Measurements from ENCODE around the gene MEGF11. TPM values are rescaled to one million over a fixed set of nuclear protein-coding genes. Genes with fewer than 3 reads are reported as not detected.
A peak's percentile ranks its signal among the peaks of the same experiment; 100 is the strongest.
"Not testable (repeated sequence)": the region's sequence is repeated elsewhere in the genome, so short reads cannot be mapped to it uniquely, and the experiment has no call there.

The MEGF11 gene
- polyA plus RNA-seq, 6 donors from 2014 or later, result 1.00 TPM; not detected in 5

DNA sequence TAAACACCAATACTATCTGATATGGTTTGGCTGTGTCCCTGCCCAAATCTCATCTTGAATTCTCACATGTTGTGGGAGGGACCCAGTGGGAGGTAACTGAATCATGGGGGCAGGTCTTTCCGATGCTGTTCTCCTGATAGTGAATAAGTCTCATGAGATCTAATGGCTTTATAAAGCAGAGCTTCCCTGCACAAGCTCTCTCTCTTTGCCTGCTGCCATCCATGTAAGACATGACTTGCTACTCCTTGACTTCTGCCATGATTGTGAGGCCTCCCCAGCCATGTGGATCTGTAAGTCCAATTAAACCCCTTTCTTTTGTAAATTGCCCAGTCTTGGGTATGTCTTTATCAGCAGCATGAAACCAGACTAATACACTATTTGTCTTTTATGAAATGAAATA is 9.3 kb upstream of the MEGF11 start:
- Mint-ChIP-seq H3K36me3 (peaks cover 7 to 15% of the 10 kb centered on the region in 2 donors), H3K9me3 (peaks cover 6 to 15% (median 13%) of the 10 kb centered on the region in 7 donors), H3K27me3 (peaks cover 14 to 38% (median 35%) of the 10 kb centered on the region in 3 donors)
- H3K4me1 Mint-ChIP-seq; ATAC-seq (ENCODE audit: low read depth in 2 of 2); H3K4me3 Mint-ChIP-seq; H3K27ac Mint-ChIP-seq; DNase-seq: not testable (repeated sequence)

DNA sequence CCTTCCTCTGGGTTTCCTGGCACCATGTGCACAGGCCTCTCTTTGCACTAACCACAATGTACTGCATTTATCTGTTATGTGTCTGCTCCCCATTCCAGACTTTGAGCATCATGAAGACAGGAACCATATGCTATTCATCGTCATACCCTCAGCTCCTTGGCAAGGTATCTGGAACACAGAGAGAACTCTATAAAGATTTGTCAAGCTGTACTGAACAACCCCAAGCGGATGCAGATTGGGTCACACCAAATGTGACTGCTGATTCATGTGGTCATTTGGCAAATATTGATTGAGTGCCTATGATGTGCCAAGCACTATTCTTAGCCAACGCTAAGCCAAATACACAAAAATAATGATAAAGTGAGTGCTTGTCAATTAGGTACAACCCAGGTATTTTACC is 7.5 kb upstream of the MEGF11 start:
- Mint-ChIP-seq H3K9me3 (peaks cover 6 to 15% (median 13%) of the 10 kb centered on the region in 7 donors), H3K27ac (no peak overlapping the region), H3K27me3 (peaks cover 29 to 51% (median 44%) of the 10 kb centered on the region in 3 donors), H3K4me1 (no peaks in the 10 kb centered on the region), H3K4me3 (no peak overlapping the region), H3K36me3 (peaks cover 7 to 15% of the 10 kb centered on the region in 2 donors)
- DNase-seq (no peak), ATAC-seq (ENCODE audit: low read depth in 2 of 2) (no peak)

DNA sequence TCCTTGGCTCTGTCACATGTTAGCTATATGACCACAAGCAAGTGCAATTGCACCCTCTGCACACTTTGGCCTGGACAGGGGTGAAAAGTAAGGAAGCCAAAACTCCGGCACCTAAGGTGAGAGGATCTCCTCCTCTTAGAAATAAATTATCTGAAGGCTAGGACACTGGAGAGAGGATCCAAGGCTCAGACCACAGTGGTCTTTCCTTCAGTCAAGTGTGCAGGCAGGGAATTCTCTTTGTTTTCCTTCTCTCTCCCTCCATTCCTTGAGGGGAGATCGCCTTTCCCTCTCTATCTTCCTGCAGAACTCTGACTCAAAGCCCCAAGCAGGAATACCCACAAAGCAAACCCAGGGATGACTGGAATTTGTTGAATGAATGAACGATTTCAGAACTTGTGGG is 3.1 kb upstream of the MEGF11 start:
- Mint-ChIP-seq H3K27me3 (peaks cover 51 to 65% (median 63%) of the 10 kb centered on the region in 3 donors), H3K36me3 (peaks cover 0 to 11% of the 10 kb centered on the region in 2 donors), H3K4me3 (peak overlapping the region in 1 of 8 donors; percentile 56), H3K9me3 (peaks cover 0 to 2% (median 0%) of the 10 kb centered on the region in 7 donors), H3K27ac (no peak overlapping the region), H3K4me1 (peaks cover 11 to 23% (median 20%) of the 10 kb centered on the region in 3 donors)
- DNase-seq (no peak), ATAC-seq (ENCODE audit: low read depth in 2 of 2) (no peak)

DNA sequence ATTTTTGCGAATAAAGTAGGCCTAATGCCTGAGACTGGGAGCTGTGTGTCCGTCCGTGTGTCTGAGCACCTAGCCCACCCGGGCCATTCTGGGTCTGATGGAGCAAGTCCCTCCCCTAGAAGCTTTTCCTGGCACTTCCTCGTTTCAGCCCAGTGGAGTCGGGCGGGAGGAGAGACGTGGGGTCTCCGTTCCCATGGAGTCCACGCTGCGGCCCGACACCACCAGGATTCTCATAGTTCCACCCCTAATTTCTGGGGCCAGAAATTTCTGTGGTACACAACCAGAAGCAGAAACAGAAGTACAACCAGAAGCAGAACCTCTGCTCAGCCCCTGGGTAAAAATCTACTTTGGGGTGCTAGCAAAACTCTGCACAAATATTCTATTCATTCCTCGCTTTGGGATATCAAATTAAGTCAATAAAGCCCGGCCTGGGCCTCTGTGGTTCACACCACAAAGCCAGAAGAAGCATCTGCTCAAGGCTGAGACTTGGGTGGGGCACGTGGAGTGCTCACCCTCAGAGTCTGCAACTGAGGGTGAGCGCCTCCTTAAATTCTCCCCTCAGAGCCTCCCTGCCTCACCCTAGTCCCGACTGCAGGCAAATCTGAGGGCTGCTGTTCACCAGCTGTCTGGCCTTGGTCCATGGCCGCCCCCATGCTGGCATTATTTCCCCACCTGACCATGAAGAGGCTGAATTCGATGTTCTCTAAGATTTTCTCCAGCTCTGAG is 1.6 kb upstream of the MEGF11 start:
- DNase-seq (no peak), ATAC-seq (ENCODE audit: low read depth in 2 of 2) (no peak)
- peaks cover 60 to 72% (median 65%) of the 10 kb centered on the region in 3 donors for H3K27me3 Mint-ChIP-seq
- H3K4me1 Mint-ChIP-seq, result peaks cover 11 to 28% (median 20%) of the 10 kb centered on the region in 3 donors
- no peaks in the 10 kb centered on the region for H3K9me3 Mint-ChIP-seq
- peak overlapping the region; percentile 41 to 91 (median 78) for H3K4me3 Mint-ChIP-seq
- H3K36me3 Mint-ChIP-seq, result peaks cover 0 to 10% of the 10 kb centered on the region in 2 donors
- no peak overlapping the region for H3K27ac Mint-ChIP-seq

DNA sequence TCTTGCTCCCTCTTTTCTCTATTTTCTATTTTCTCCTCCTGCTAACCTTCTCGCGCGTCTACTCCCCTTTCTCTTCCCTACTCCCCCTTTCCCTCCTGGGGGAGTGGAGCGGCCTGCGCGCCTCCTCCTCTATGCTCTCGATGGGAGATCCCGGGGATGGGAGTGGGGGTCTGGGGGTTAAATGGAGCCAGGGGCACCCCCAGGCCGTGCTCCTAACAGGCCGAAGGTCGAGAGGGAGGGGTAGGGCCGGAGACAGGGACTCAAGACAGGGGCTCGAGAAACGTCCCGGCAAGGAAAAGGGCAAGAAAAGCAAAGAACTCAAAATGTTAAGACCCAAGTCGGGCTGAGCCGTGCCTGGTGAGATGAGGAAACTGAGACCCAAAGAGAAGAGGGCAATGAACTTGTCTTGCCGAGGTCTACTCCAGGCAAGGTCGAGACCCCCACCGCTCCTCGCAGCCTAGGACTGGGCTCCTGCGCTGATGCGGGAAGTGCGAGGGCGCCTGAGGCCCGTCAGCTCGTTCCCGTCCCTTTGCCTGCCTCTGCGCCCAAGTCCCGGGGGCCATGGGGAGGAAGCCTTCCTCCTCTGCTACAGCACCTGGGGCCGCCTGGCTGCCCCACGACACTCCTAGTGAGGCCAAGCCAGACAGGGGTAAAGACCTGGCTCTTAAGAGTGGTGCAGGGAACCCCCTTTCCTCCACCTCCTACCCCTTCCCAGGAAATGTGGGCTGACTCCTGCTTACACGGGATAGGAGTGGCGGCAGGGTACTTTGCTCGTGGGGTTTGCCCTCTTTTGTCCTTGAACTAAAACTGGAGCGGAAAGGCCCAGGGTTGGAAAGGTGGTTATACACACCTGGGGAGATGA is 770 bp upstream of the MEGF11 start:
- DNase-seq, result no peak

DNA sequence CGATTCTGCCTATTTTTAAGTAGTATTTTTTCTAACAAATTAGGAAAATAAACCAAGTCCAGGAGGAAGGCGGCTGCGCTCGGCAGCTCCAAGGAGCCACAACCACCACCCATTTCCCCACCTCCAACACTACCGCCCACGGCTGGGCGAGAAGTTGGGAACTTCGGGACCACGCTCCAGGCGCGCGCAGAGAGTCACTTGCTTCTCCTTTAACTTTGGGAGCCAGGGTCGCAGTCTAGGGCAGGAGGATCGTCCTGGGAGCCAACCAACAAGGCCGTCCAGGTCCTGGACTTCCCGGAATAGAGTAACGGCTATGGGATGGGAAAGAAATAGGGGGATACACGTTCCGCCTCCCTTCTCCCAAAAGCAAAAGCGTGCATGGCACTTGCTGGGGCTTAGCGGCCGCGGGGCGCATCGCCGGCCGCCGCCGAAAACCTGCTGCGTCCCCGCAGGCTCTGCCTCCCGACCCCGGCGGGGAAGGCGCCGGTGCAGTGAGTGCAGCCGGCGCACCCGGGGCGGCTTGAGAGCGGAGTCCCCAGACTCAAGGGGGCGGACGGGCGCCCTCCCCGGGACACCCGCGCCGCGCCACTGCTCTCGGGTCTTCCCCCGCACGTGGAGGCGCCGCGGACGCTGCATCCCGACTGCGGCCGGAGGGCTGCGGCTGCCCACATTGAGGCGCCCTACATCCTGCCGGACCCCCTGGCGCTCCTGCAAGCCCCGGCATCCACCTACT is 699 bp downstream of the MEGF11 start:
- peaks cover 71 to 83% (median 73%) of the 10 kb centered on the region in 3 donors for H3K27me3 Mint-ChIP-seq
- ATAC-seq (ENCODE audit: low read depth in 2 of 2), result peak; percentile 60 to 64
- peak; percentile 24 for DNase-seq

More for the DNA sequence above, 770 bp upstream of the MEGF11 start:
- H3K36me3 Mint-ChIP-seq, result peaks cover 0 to 10% of the 10 kb centered on the region in 2 donors
- ATAC-seq (ENCODE audit: low read depth in 2 of 2), result no peak
- H3K4me1 Mint-ChIP-seq, result peaks cover 11 to 28% (median 20%) of the 10 kb centered on the region in 3 donors
- H3K27me3 Mint-ChIP-seq, result peaks cover 60 to 74% (median 65%) of the 10 kb centered on the region in 3 donors
- H3K9me3 Mint-ChIP-seq, result no peaks in the 10 kb centered on the region
- H3K27ac Mint-ChIP-seq, result peak overlapping the region in 3 of 6 donors; percentile 24 to 61 (median 53)
- peak overlapping the region; percentile 85 to 91 (median 88) for H3K4me3 Mint-ChIP-seq

DNA sequence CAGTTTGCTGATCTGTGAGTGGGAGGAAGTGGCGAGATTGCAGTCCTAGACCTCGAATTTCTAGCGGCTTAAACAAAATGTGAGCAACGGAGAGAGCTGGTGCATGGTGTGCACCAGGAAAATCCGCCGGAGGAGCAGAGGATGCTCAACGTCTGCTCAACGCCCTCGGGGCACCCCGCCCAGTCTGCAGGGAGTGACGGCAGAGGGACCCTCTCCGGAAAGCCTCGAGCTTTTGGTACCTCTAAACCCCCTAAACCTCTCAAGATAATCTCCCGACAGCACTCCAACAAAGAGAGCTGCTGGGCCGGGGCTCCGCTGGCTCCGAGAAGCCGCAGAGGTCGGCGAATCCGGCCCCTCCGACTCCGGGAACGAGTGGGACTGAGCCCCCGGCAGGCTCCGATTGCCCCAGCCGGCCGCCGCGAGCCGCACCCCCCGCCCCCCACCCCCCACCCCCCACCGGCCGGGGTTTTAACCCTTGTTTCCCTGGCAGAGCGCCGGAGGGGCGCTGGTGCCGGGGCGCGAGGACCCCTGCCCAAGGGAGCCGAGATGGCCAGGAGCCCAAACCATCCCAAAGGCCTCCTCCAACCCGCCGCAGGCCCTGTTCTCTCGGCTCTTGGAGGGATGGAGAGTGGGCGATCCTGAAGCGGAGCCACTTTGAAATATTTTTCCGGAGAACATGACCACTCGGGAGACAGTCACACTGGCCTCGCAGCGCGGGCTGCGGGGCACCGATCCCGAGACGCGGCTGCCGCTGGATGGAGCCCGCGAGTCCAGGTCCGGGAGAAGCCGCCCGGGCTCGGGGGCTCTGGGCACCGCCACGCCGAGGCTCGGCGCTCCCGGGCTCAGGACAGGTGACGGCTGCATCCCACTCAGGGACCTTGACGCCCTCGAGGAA is 1.5 kb downstream of the MEGF11 start:
- Mint-ChIP-seq H3K4me1 (peaks cover 11 to 28% (median 20%) of the 10 kb centered on the region in 3 donors), H3K27ac (no peak overlapping the region), H3K27me3 (peaks cover 65 to 85% (median 67%) of the 10 kb centered on the region in 3 donors), H3K9me3 (no peaks in the 10 kb centered on the region), H3K4me3 (peak overlapping the region; percentile 71 to 90 (median 82)), H3K36me3 (peaks cover 0 to 10% of the 10 kb centered on the region in 2 donors)
- ATAC-seq (ENCODE audit: low read depth in 2 of 2), result peak; percentile 62 to 65
- peak; percentile 25 for DNase-seq

More for the DNA sequence above, 699 bp downstream of the MEGF11 start:
- Mint-ChIP-seq H3K4me1 (peaks cover 11 to 28% (median 20%) of the 10 kb centered on the region in 3 donors), H3K9me3 (no peaks in the 10 kb centered on the region), H3K36me3 (peaks cover 0 to 10% of the 10 kb centered on the region in 2 donors), H3K4me3 (peak overlapping the region; percentile 71 to 90 (median 82)), H3K27ac (no peak overlapping the region)

DNA sequence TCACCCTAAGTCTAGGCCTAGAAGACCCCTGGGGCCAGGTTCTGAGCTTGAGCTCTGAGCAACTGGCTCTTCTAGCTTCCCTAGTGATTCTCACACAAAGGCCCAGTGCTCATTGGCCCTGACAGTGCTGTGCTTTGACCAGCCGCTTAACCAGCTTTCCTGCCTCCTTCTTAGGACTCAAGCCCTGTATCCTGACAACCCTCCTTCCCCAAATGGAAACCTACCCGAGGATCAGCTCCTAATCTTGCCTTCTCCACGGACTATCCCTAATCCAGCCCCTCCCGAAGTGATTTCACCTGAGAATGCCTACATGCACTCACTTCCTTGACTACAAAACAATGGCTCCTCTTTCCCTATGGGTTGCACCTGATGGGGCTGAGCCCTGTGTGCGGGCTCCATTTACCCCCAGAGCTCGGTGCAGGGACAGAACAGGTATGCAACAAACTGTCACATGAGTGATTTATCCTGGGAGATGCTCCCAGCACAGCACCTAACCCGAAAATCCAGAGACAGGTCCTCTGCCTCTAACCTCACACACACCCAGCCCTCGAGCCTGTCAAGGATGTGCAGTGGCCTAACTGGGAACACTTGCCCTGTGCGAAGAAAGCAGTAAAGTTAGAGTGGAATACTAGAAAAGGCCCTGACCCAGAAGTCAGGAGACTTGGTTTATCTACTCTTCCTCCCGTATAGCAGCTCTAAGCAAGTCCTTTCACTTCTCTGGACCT is 2.3 kb downstream of the MEGF11 start:
- peak overlapping the region; percentile 24 to 86 (median 76) for H3K4me3 Mint-ChIP-seq
- no peak for ATAC-seq (ENCODE audit: low read depth in 2 of 2)
- H3K27ac Mint-ChIP-seq, result peak overlapping the region in 1 of 6 donors; percentile 66
- DNase-seq, result no peak
- H3K27me3 Mint-ChIP-seq, result peaks cover 60 to 82% (median 61%) of the 10 kb centered on the region in 3 donors
- H3K4me1 Mint-ChIP-seq, result peaks cover 11 to 28% (median 20%) of the 10 kb centered on the region in 3 donors
- H3K36me3 Mint-ChIP-seq, result peaks cover 0 to 10% of the 10 kb centered on the region in 2 donors
- H3K9me3 Mint-ChIP-seq, result no peaks in the 10 kb centered on the region

DNA sequence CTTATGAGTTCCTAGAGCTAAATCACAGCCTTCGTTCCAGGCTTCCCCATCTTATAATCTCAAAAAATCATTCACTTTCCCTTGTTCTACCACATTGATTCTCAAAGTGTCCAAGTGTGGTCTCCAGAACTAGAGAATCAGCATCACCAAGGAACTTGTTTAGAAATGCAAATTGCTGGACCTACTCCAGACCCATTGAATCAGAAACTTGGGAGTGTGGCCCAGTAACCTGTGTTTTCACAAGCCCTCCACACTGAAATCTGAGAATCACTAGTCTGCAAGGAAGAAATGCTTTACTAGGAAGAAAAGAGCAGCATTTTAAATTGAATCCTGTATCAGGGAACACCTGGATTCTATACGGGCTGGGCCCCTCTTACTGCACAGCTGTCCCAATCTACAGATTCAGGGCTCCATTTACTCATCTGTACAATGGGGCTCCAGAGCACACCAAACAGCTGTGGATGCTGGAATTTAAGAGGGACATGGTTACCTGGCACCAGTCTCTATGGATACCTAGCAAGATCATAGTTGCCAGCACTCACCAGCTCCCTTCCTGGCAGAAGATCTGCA is 3.9 kb downstream of the MEGF11 start:
- no peak for DNase-seq
- Mint-ChIP-seq H3K9me3 (peaks cover 0 to 2% (median 0%) of the 10 kb centered on the region in 7 donors), H3K27me3 (peaks cover 49 to 79% (median 57%) of the 10 kb centered on the region in 3 donors), H3K27ac (no peak overlapping the region), H3K36me3 (peaks cover 0 to 10% of the 10 kb centered on the region in 2 donors), H3K4me1 (peaks cover 11 to 20% (median 19%) of the 10 kb centered on the region in 3 donors), H3K4me3 (peak overlapping the region in 2 of 8 donors; percentile 12 to 39)
- no peak for ATAC-seq (ENCODE audit: low read depth in 2 of 2)

DNA sequence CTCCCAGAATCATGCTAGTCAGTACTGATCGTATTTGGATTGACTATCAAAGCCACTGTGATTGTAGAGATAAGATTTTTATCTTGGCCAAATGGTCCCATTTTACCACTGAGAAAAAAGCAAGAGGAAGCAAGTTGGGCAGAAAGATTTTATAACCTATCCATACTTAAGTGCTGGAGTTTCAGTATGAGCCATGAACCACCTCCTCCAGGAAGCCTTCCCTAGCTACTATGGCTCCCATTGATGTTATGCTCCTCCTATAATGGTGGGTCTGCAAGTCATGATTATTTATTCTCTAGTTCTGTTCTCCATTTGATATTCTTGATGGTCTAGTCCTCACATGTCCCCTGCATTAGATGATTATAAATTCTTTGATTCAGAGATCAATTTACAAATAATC is 6.6 kb downstream of the MEGF11 start:
- Mint-ChIP-seq H3K27ac (no peak overlapping the region), H3K36me3 (no peaks in the 10 kb centered on the region), H3K9me3 (peaks cover 0 to 2% (median 0%) of the 10 kb centered on the region in 7 donors), H3K4me3 (no peak overlapping the region), H3K27me3 (peaks cover 47 to 73% (median 69%) of the 10 kb centered on the region in 3 donors), H3K4me1 (peaks cover 0 to 6% (median 0%) of the 10 kb centered on the region in 3 donors)
- ATAC-seq (ENCODE audit: low read depth in 2 of 2), result no peak
- DNase-seq, result no peak

DNA sequence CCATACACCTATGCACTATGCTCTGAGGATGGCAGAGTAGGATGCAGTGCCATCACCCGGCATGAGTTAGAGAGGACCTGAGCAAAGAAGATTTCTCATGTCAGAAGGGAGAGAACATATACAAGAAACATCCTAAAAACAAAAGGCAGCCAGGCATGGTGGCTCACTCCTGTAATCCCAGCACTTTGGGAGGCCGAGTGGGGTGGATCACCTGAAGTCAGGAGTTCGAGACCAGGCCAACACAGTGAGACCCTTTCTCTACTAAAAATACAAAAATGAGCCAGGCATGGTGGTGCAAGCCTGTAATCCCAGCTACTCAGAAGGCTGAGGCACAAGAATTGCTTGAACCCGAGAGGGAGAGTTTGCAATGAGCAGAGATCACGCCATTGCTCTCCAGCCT is 7.7 kb downstream of the MEGF11 start:
- H3K4me1 Mint-ChIP-seq; H3K4me3 Mint-ChIP-seq; H3K27ac Mint-ChIP-seq; H3K36me3 Mint-ChIP-seq; ATAC-seq (ENCODE audit: low read depth in 2 of 2); H3K9me3 Mint-ChIP-seq; DNase-seq: not testable (repeated sequence)
- H3K27me3 Mint-ChIP-seq, result peaks cover 42 to 71% (median 69%) of the 10 kb centered on the region in 3 donors
